H9 (cell line): Measurements from ENCODE around the gene RIC8A. TPM values are rescaled to one million over a fixed set of nuclear protein-coding genes. Genes with fewer than 3 reads are reported as not detected.

Experiments used
- DNase-seq: peaks from one replicate; pipeline ENCODE4 v3.0.0-alpha.2; 2017
- H2AFZ ChIP-seq: one replicate; pipeline ENCODE4 v1.6.1; 2013; ENCODE audit warnings: mild to moderate bottlenecking, low read length, control low read depth, moderate library complexity
- H2AK5ac ChIP-seq: 2 replicates; pipeline ENCODE4 v1.6.1; 2013; ENCODE audit warnings: low read length, control low read depth, mixed read lengths; ENCODE audit not compliant: insufficient read length
- H2BK120ac ChIP-seq: one replicate; pipeline ENCODE4 v1.6.1; 2013; ENCODE audit warnings: low read depth, mild to moderate bottlenecking, low read length, control low read depth, inconsistent platforms; ENCODE audit not compliant: poor library complexity, severe bottlenecking
- H2BK12ac ChIP-seq: 2 replicates; pipeline ENCODE4 v1.6.1; 2013; ENCODE audit warnings: low read length, control low read depth, mixed read lengths, low read depth; ENCODE audit not compliant: insufficient read length
- H2BK15ac ChIP-seq: 2 replicates; pipeline ENCODE4 v1.6.1; 2013; ENCODE audit warnings: low read depth, low read length, control low read depth
- H2BK20ac ChIP-seq: one replicate; pipeline ENCODE4 v1.6.1; 2013; ENCODE audit warnings: low read depth, mild to moderate bottlenecking, low read length, control low read depth, inconsistent platforms; ENCODE audit not compliant: poor library complexity, severe bottlenecking
- H2BK5ac ChIP-seq: 2 replicates; pipeline ENCODE4 v1.6.1; 2013; ENCODE audit warnings: low read length, control low read depth, mixed read lengths; ENCODE audit not compliant: insufficient read length
- H3K14ac ChIP-seq: 2 replicates; pipeline ENCODE4 v1.6.1; 2013; ENCODE audit warnings: low read length, control low read depth; ENCODE audit not compliant: insufficient read depth
- H3K18ac ChIP-seq: 2 replicates; pipeline ENCODE4 v1.6.1; 2013; ENCODE audit warnings: low read depth, mild to moderate bottlenecking, mixed read lengths, low read length, control low read depth; ENCODE audit not compliant: insufficient read length
- H3K23ac ChIP-seq: 2 replicates; pipeline ENCODE4 v1.6.1; 2013; ENCODE audit warnings: low read length, control low read depth, mixed read lengths, low read depth; ENCODE audit not compliant: insufficient read length
- H3K23me2 ChIP-seq: 2 replicates; pipeline ENCODE4 v1.6.1; 2013; ENCODE audit warnings: low read depth, mild to moderate bottlenecking, mixed read lengths, low read length, control low read depth; ENCODE audit not compliant: insufficient read length, poor library complexity, severe bottlenecking
- H3K27ac ChIP-seq: 2 replicates; pipeline ENCODE4 v1.5.1; 2013; ENCODE audit warnings: low read length, control low read depth, mixed read lengths, low read depth; ENCODE audit not compliant: insufficient read length
- H3K27me3 ChIP-seq: 2 replicates; pipeline ENCODE4 v1.6.1; 2013; ENCODE audit warnings: low read length, control low read depth, inconsistent platforms; ENCODE audit not compliant: insufficient read depth
- H3K4ac ChIP-seq: 2 replicates; pipeline ENCODE4 v1.6.1; 2013; ENCODE audit warnings: low read depth, mild to moderate bottlenecking, control low read depth, inconsistent platforms, low read length, moderate library complexity
- H3K4me1 ChIP-seq: 2 replicates; pipeline ENCODE4 v1.6.1; 2013; ENCODE audit warnings: low read length, control low read depth, inconsistent platforms; ENCODE audit not compliant: insufficient read depth
- H3K4me2 ChIP-seq: 2 replicates; pipeline ENCODE4 v1.6.1; 2013; ENCODE audit warnings: low read length, control low read depth, mixed read lengths; ENCODE audit not compliant: insufficient read length, insufficient read depth
- H3K56ac ChIP-seq: 2 replicates; pipeline ENCODE4 v1.6.1; 2013; ENCODE audit warnings: low read depth, mild to moderate bottlenecking, mixed read lengths, low read length, control low read depth; ENCODE audit not compliant: insufficient read length
- H3K79me1 ChIP-seq: 2 replicates; pipeline ENCODE4 v1.6.1; 2013; ENCODE audit warnings: low read depth, mild to moderate bottlenecking, moderate library complexity, low read length, control low read depth, inconsistent platforms; ENCODE audit not compliant: insufficient read depth, poor library complexity, severe bottlenecking
- H3K79me2 ChIP-seq: 2 replicates; pipeline ENCODE4 v1.6.1; 2013; ENCODE audit warnings: low read length, control low read depth, inconsistent platforms; ENCODE audit not compliant: insufficient read depth
- H3K9ac ChIP-seq: 2 replicates; pipeline ENCODE4 v1.6.1; 2013; ENCODE audit warnings: low read length, control low read depth, mixed read lengths; ENCODE audit not compliant: insufficient read length; ENCODE audit errors: extremely low read depth
- H3K9me3 ChIP-seq: one replicate; pipeline ENCODE4 v1.6.1; 2013; ENCODE audit warnings: low read depth, low read length, inconsistent platforms; ENCODE audit not compliant: control insufficient read depth
- H3T11ph ChIP-seq: one replicate; pipeline ENCODE4 v1.6.1; 2013; ENCODE audit warnings: mild to moderate bottlenecking, low read length, control low read depth, inconsistent platforms
- H4K20me1 ChIP-seq: one replicate; pipeline ENCODE4 v1.6.1; 2013; ENCODE audit not compliant: control insufficient read depth, insufficient read length, insufficient read depth
- H4K5ac ChIP-seq: 2 replicates; pipeline ENCODE4 v1.6.1; 2013; ENCODE audit warnings: low read depth, mild to moderate bottlenecking, mixed read lengths, low read length, control low read depth; ENCODE audit not compliant: insufficient read length
- H4K8ac ChIP-seq: replicated peaks from 2 replicates; pipeline ENCODE4 v1.6.1; 2013; ENCODE audit warnings: low read length, control low read depth, mixed read lengths, low read depth; ENCODE audit not compliant: insufficient read length
- H4K91ac ChIP-seq: 2 replicates; pipeline ENCODE4 v1.6.1; 2013; ENCODE audit warnings: low read depth, mild to moderate bottlenecking, moderate library complexity, mixed read lengths, low read length, control low read depth; ENCODE audit not compliant: insufficient read length
- H3K27ac Mint-ChIP-seq, 3 experiments: 2 replicates in 2 of 3; 3 replicates in 1 of 3; pipeline ENCODE4 v1.8.0; 2020 to 2021; ENCODE audit warnings: mixed read lengths in 3 of 3, mild to moderate bottlenecking in 1 of 3, moderate library complexity in 1 of 3
- H3K27me3 Mint-ChIP-seq: 2 replicates; pipeline ENCODE4 v1.8.0; 2021; ENCODE audit warnings: low read depth, mild to moderate bottlenecking, moderate library complexity, mixed read lengths
- H3K36me3 Mint-ChIP-seq, 3 experiments: 2 replicates in 2 of 3; 3 replicates in 1 of 3; pipeline ENCODE4 v1.8.0; 2020 to 2021; ENCODE audit warnings: low read depth in 3 of 3, mixed read lengths in 3 of 3; ENCODE audit not compliant: insufficient read depth in 1 of 3
- H3K4me1 Mint-ChIP-seq, 2 experiments: 2 replicates each; pipeline ENCODE4 v1.8.0; 2020; ENCODE audit warnings: mixed read lengths in 2 of 2
- H3K4me3 Mint-ChIP-seq, 2 experiments: 2 replicates in 1 of 2; 3 replicates in 1 of 2; pipeline ENCODE4 v1.8.0; 2020 to 2021; ENCODE audit warnings: mild to moderate bottlenecking in 2 of 2, mixed read lengths in 2 of 2, moderate library complexity in 1 of 2
- H3K9me3 Mint-ChIP-seq, 2 experiments: 2 replicates in 1 of 2; 3 replicates in 1 of 2; pipeline ENCODE4 v1.8.0; 2020; ENCODE audit warnings: mild to moderate bottlenecking in 2 of 2, mixed read lengths in 2 of 2, moderate library complexity in 1 of 2
- CTCF ChIP-seq: fragments of 200-600 bp; sonication (generic); conservative IDR thresholded peaks from 3 replicates; pipeline ENCODE4 v1.8.0; 2021; ENCODE audit warnings: antibody characterized with exemption, mild to moderate bottlenecking
- WGBS: extraction: QIAGEN DNeasy Blood & Tissue Kit; methylation state at CpG from one replicate; pipeline ENCODE4 v1.1.7; 2013; ENCODE audit warnings: missing lambda C conversion rate, low lambda C conversion rate, mixed read lengths; ENCODE audit not compliant: insufficient read length; ENCODE audit errors: extremely low coverage; 5-methylcytosine and 5-hydroxymethylcytosine counted together
- total RNA-seq: library from RNA; stranded (reverse); gene quantifications from 2 replicates; pipeline ENCODE4 v1.2.1, GENCODE V29; 2021

Gene RIC8A
- total RNA-seq, 1 experiment from 2014 or later: 94.9 TPM

- Histone ChIP-seq H4K5ac (no peak overlapping the region), H3K27me3 (no peaks in the 10 kb centered on the region), H3K9me3 (no peaks in the 10 kb centered on the region), H3K4me1 (no peaks in the 10 kb centered on the region; the same call in 1 of the 2 replicates), H3K23me2 (peaks cover 21% of the 10 kb centered on the region), H4K8ac (no peak overlapping the region), H2BK20ac (no peak overlapping the region), H3K56ac (no peak overlapping the region), H2AFZ (no peak overlapping the region), H2AK5ac (no peak overlapping the region), H3K14ac (no peak overlapping the region), H3T11ph (no peak overlapping the region), H4K20me1 (no peaks in the 10 kb centered on the region), H3K9ac (no peak overlapping the region), H2BK12ac (no peak overlapping the region), H3K23ac (no peak overlapping the region), H2BK15ac (no peak overlapping the region), H3K4ac (no peak overlapping the region), H3K18ac (no peak overlapping the region), H2BK120ac (no peak overlapping the region), H3K4me2 (no peak overlapping the region), H4K91ac (no peak overlapping the region), H2BK5ac (no peak overlapping the region), H3K79me2 (no peaks in the 10 kb centered on the region; the same call in 1 of the 2 replicates), H3K27ac (no peak overlapping the region), H3K79me1 (peaks cover 5% of the 10 kb centered on the region)
- no peaks in the 10 kb centered on the region for H3K9me3 Mint-ChIP-seq
- no peak for TF ChIP-seq CTCF
- WGBS: no CpG with 5 or more reads among the region's 9 CpGs
- H3K4me1 Mint-ChIP-seq: peaks cover 5 to 17% of the 10 kb centered on the region in 2 experiments
- H3K27me3 Mint-ChIP-seq: no peaks in the 10 kb centered on the region
- peak overlapping the region; percentile 93 to 97 for H3K4me3 Mint-ChIP-seq
- DNase-seq: no peak
- H3K36me3 Mint-ChIP-seq: peaks cover 29 to 62% (median 59%) of the 10 kb centered on the region in 3 experiments
- H3K27ac Mint-ChIP-seq: no peak overlapping the region
Measured at GRCh38 chr11:210122-210802, 2.8 kb downstream of the RIC8A start.
